Activated CD4-positive, alpha-beta T cell treated with anti-CD3 and anti-CD28 coated beads, Interleukin-2, amount 10 ng/mL, durations not matched to agents 7 days and 5 days (primary cell): ENCODE results near the gene GFER. TPM values are rescaled to one million over a fixed set of nuclear protein-coding genes. Genes with fewer than 3 reads are reported as not detected.
"Not testable (repeated sequence)": the region's sequence is repeated elsewhere in the genome, so short reads cannot be mapped to it uniquely, and the experiment has no call there.

ENCODE experiments used
- CTCF ChIA-PET: fragments of 350-600 bp; sonication (Branson Sonifier 250); formaldehyde crosslinking; loops from one replicate; lab custom pipeline; 2021; ENCODE audit warnings: antibody characterized with exemption; lab: Charles Lee
- POLR2A ChIA-PET: fragments of 350-600 bp; sonication (Branson Sonifier 250); formaldehyde crosslinking; loops from one replicate; lab custom pipeline; 2021; ENCODE audit warnings: antibody characterized with exemption; lab: Charles Lee
- DNase-seq: peaks from one replicate; pipeline ENCODE4 v3.0.0-alpha.2; 2020
- H3K27ac Mint-ChIP-seq: one replicate; pipeline ENCODE4 v1.8.0; 2021; ENCODE audit warnings: mild to moderate bottlenecking, moderate library complexity, mixed read lengths
- H3K27me3 Mint-ChIP-seq: one replicate; pipeline ENCODE4 v1.8.0; 2021; ENCODE audit warnings: mixed read lengths
- H3K36me3 Mint-ChIP-seq: one replicate; pipeline ENCODE4 v1.8.0; 2021; ENCODE audit warnings: low read depth, mixed read lengths
- H3K4me1 Mint-ChIP-seq: one replicate; pipeline ENCODE4 v1.8.0; 2021; ENCODE audit warnings: mixed read lengths
- H3K4me3 Mint-ChIP-seq: one replicate; pipeline ENCODE4 v1.8.0; 2021; ENCODE audit warnings: mild to moderate bottlenecking, moderate library complexity, mixed read lengths
- H3K9me3 Mint-ChIP-seq: one replicate; pipeline ENCODE4 v1.8.0; 2021; ENCODE audit warnings: mixed read lengths
- total RNA-seq, 2 experiments: library from RNA; stranded (reverse); gene quantifications; one replicate each; pipeline ENCODE4 v1.2.3, GENCODE V29; 2021

Gene GFER
- total RNA-seq, 2 experiments from 2014 or later: 23.8 to 25.2 TPM

GRCh38 chr16:2009791-2010510, 26.0 kb downstream of the GFER start, which contains the start of gene ZNF598:
Gene ZNF598, minus strand, starts transcription at chr16:2009821.
- Mint-ChIP-seq H3K36me3 (peaks cover 18% of the 10 kb centered on the region), H3K27ac (peak within 1 kb of the TSS; percentile 95), H3K4me3 (peak within 1 kb of the TSS; percentile 92), H3K27me3 (no peaks in the 10 kb centered on the region), H3K4me1 (peaks cover 37% of the 10 kb centered on the region), H3K9me3 (no peaks in the 10 kb centered on the region)
- POLR2A ChIA-PET: no interaction called here
- CTCF ChIA-PET: interaction anchor here (2.4 kb wide), 1 partner anchor 15 kb away, joined by 9 read pairs; no protein-coding TSS in a partner anchor
- peak; percentile 80 for DNase-seq

- H3K4me3 Mint-ChIP-seq, DNase-seq, H3K27me3 Mint-ChIP-seq, POLR2A ChIA-PET, H3K27ac Mint-ChIP-seq, H3K9me3 Mint-ChIP-seq: not testable (repeated sequence)
- peaks cover 27% of the 10 kb centered on the region for H3K4me1 Mint-ChIP-seq
- peaks cover 12% of the 10 kb centered on the region for H3K36me3 Mint-ChIP-seq
- CTCF ChIA-PET: interaction anchor here (0.6 to 1.7 kb wide), 3 partner anchors 11 to 429 kb away, joined by 3 to 9 read pairs (median 5); no protein-coding TSS in a partner anchor
Measured at GRCh38 chr16:2011726-2012125, 27.7 kb downstream of the GFER start.

- H3K27me3 Mint-ChIP-seq: peaks cover 2% of the 10 kb centered on the region
- peaks cover 4% of the 10 kb centered on the region for H3K36me3 Mint-ChIP-seq
- ChIA-PET CTCF (interaction anchor here (1.4 to 2.0 kb wide), 2 partner anchors 9 to 10 kb away, joined by 3 to 6 read pairs; no protein-coding TSS in a partner anchor), POLR2A (no interaction called here)
- peaks cover 9% of the 10 kb centered on the region for H3K4me1 Mint-ChIP-seq
- H3K9me3 Mint-ChIP-seq: no peaks in the 10 kb centered on the region
- H3K27ac Mint-ChIP-seq: no peak overlapping the region
- no peak overlapping the region for H3K4me3 Mint-ChIP-seq
- no peak for DNase-seq
Measured at GRCh38 chr16:2013527-2013926, 29.5 kb downstream of the GFER start.

GRCh38 chr16:2015117-2015946, 31.3 kb downstream of the GFER start:
- Mint-ChIP-seq H3K27me3 (peaks cover 11% of the 10 kb centered on the region), H3K36me3 (peaks cover under 1% of the 10 kb centered on the region), H3K4me3 (no peak overlapping the region), H3K9me3 (no peaks in the 10 kb centered on the region), H3K4me1 (peaks cover 2% of the 10 kb centered on the region), H3K27ac (no peak overlapping the region)
- CTCF ChIA-PET: interaction anchor here (0.6 to 0.9 kb wide), 2 partner anchors 137 to 392 kb away, joined by 3 to 4 read pairs; no protein-coding TSS in a partner anchor
- POLR2A ChIA-PET: no interaction called here
- no peak for DNase-seq

GRCh38 chr16:2015947-2016208, 31.9 kb downstream of the GFER start:
- CTCF ChIA-PET: interaction anchor here (0.9 to 1.9 kb wide), 4 partner anchors 13 to 130 kb away, joined by 3 to 5 read pairs (median 4); no protein-coding TSS in a partner anchor
- no peaks in the 10 kb centered on the region for H3K36me3 Mint-ChIP-seq
- DNase-seq: no peak
- POLR2A ChIA-PET: no interaction called here
- H3K27me3 Mint-ChIP-seq: peaks cover 17% of the 10 kb centered on the region
- H3K4me3 Mint-ChIP-seq: no peak overlapping the region
- H3K27ac Mint-ChIP-seq: no peak overlapping the region
- peaks cover 4% of the 10 kb centered on the region for H3K4me1 Mint-ChIP-seq
- H3K9me3 Mint-ChIP-seq: no peaks in the 10 kb centered on the region

GRCh38 chr16:2016407-2016922, 32.5 kb downstream of the GFER start:
- peaks cover 20% of the 10 kb centered on the region for H3K27me3 Mint-ChIP-seq
- H3K4me1 Mint-ChIP-seq: peaks cover 5% of the 10 kb centered on the region
- no peak overlapping the region for H3K27ac Mint-ChIP-seq
- H3K4me3 Mint-ChIP-seq: no peak overlapping the region
- H3K36me3 Mint-ChIP-seq: no peaks in the 10 kb centered on the region
- DNase-seq: no peak
- CTCF ChIA-PET: interaction anchor here (0.9 to 1.9 kb wide), 5 partner anchors 13 to 130 kb away, joined by 3 to 5 read pairs (median 4); partner anchors contain the start of genes NTHL1 and TSC2
- POLR2A ChIA-PET: no interaction called here
- no peaks in the 10 kb centered on the region for H3K9me3 Mint-ChIP-seq

GRCh38 chr16:2019518-2019920, 35.5 kb downstream of the GFER start, which contains the start of gene NPW:
Gene NPW, plus strand, starts transcription at chr16:2019785.
- H3K27me3 Mint-ChIP-seq: peaks cover 30% of the 10 kb centered on the region
- no peak within 1 kb of the TSS for H3K4me3 Mint-ChIP-seq
- H3K9me3 Mint-ChIP-seq: no peaks in the 10 kb centered on the region
- no peaks in the 10 kb centered on the region for H3K36me3 Mint-ChIP-seq
- peak; percentile 18 for DNase-seq
- H3K27ac Mint-ChIP-seq: no peak within 1 kb of the TSS
- peaks cover 21% of the 10 kb centered on the region for H3K4me1 Mint-ChIP-seq
- POLR2A ChIA-PET: no interaction called here
- CTCF ChIA-PET: interaction anchor here (1.1 to 1.3 kb wide), 2 partner anchors 15 to 134 kb away, joined by 3 to 4 read pairs; no protein-coding TSS in a partner anchor

GRCh38 chr16:2019921-2020831, 36.2 kb downstream of the GFER start:
- CTCF ChIA-PET: interaction anchor here (0.6 to 1.3 kb wide), 3 partner anchors 16 to 133 kb away, joined by 3 to 4 read pairs (median 4); no protein-coding TSS in a partner anchor
- Mint-ChIP-seq H3K9me3 (no peaks in the 10 kb centered on the region), H3K36me3 (no peaks in the 10 kb centered on the region), H3K4me3 (no peak overlapping the region), H3K27me3 (peaks cover 30% of the 10 kb centered on the region), H3K4me1 (peaks cover 21% of the 10 kb centered on the region), H3K27ac (no peak overlapping the region)
- POLR2A ChIA-PET: no interaction called here
- DNase-seq: no peak

- Mint-ChIP-seq H3K27me3 (peaks cover 39% of the 10 kb centered on the region), H3K9me3 (no peaks in the 10 kb centered on the region), H3K4me3 (peak overlapping the region; percentile 55), H3K36me3 (no peaks in the 10 kb centered on the region), H3K27ac (no peak overlapping the region), H3K4me1 (peaks cover 28% of the 10 kb centered on the region)
- POLR2A ChIA-PET: interaction anchor here (1.3 kb wide), 1 partner anchor 118 kb away, joined by 4 read pairs; no protein-coding TSS in a partner anchor
- CTCF ChIA-PET: interaction anchor here (0.6 to 2.2 kb wide), 18 partner anchors 8 to 317 kb away, joined by 3 to 13 read pairs (median 3); partner anchors contain the start of genes MAPK8IP3, NTHL1, TRAF7 and TSC2
- no peak for DNase-seq
Measured at GRCh38 chr16:2022723-2023091, 38.7 kb downstream of the GFER start.

GRCh38 chr16:2023092-2024031, 39.4 kb downstream of the GFER start:
- no peaks in the 10 kb centered on the region for H3K36me3 Mint-ChIP-seq
- H3K27me3 Mint-ChIP-seq: peaks cover 44% of the 10 kb centered on the region
- H3K27ac Mint-ChIP-seq: peak overlapping the region; percentile 67
- H3K9me3 Mint-ChIP-seq: no peaks in the 10 kb centered on the region
- peaks cover 28% of the 10 kb centered on the region for H3K4me1 Mint-ChIP-seq
- peak overlapping the region; percentile 55 for H3K4me3 Mint-ChIP-seq
- ChIA-PET POLR2A (interaction anchor here (0.8 to 1.3 kb wide), 3 partner anchors 58 to 131 kb away, joined by 3 to 4 read pairs (median 3); no protein-coding TSS in a partner anchor), CTCF (interaction anchor here (0.6 to 2.8 kb wide), 18 partner anchors 10 to 317 kb away, joined by 3 to 13 read pairs (median 4); partner anchors contain the start of genes MAPK8IP3, NTHL1, TRAF7 and TSC2)
- DNase-seq: peak; percentile 94
